SU-DHL-6 (cell line): ENCODE results near the gene INSC.

Experiments
- CTCF ChIP-seq: fragments of 200-600 bp; sonication (generic); IDR thresholded peaks from one replicate; pipeline ENCODE4 v1.5.1; 2017; ENCODE audit warnings: antibody characterized with exemption, mild to moderate bottlenecking, low read length, moderate library complexity; ENCODE audit not compliant: insufficient read depth, poor library complexity, severe bottlenecking
- EZH2phosphoT487 ChIP-seq: fragments of 200-600 bp; sonication (generic), shearing (Covaris generic); conservative IDR thresholded peaks from 2 replicates; pipeline ENCODE4 v1.6.1; 2018; ENCODE audit warnings: mild to moderate bottlenecking, antibody characterized with exemption, low read length, moderate library complexity, mixed read lengths

- TF ChIP-seq CTCF (no peak), EZH2phosphoT487 (no peak)
Observed at GRCh38 chr11:15185021-15185420, 70.3 kb downstream of the INSC start.
